GM21515 (cell line): ENCODE data around the gene EEF2KMT.
"Not testable (repeated sequence)": the region's sequence is repeated elsewhere in the genome, so short reads cannot be mapped to it uniquely, and the experiment has no call there.

Experiments
- ATAC-seq: cut with Tn5 transposase; IDR thresholded peaks from one replicate; pipeline ENCODE4 v1.9.1; 2021; ENCODE audit not compliant: unreplicated experiment

The EEF2KMT gene

GRCh38 chr16:5096437-5097060 is 1.0 kb downstream of the EEF2KMT start:
- not testable (repeated sequence) for ATAC-seq

GRCh38 chr16:5095145-5095830 is 2.3 kb downstream of the EEF2KMT start:
- not testable (repeated sequence) for ATAC-seq

- not testable (repeated sequence) for ATAC-seq
These were observed 3.8 kb downstream of the EEF2KMT start for GRCh38 chr16:5093746-5094145.

GRCh38 chr16:5093081-5093480 is 4.5 kb downstream of the EEF2KMT start:
- not testable (repeated sequence) for ATAC-seq

- ATAC-seq, result not testable (repeated sequence)
These were observed 7.0 kb downstream of the EEF2KMT start for GRCh38 chr16:5090592-5090991.

- not testable (repeated sequence) for ATAC-seq
These were observed 7.6 kb downstream of the EEF2KMT start for GRCh38 chr16:5089911-5090555.

GRCh38 chr16:5088936-5089335 is 8.7 kb downstream of the EEF2KMT start:
- ATAC-seq, result not testable (repeated sequence)

- ATAC-seq, result not testable (repeated sequence)
These were observed 9.4 kb downstream of the EEF2KMT start for GRCh38 chr16:5088086-5088790.

GRCh38 chr16:5085716-5086115 is 11.9 kb downstream of the EEF2KMT start:
- not testable (repeated sequence) for ATAC-seq

GRCh38 chr16:5084802-5085201 is 12.8 kb downstream of the EEF2KMT start:
- not testable (repeated sequence) for ATAC-seq

GRCh38 chr16:5084099-5084731 is 13.4 kb downstream of the EEF2KMT start:
- ATAC-seq, result not testable (repeated sequence)

- ATAC-seq, result not testable (repeated sequence)
These were observed 13.9 kb downstream of the EEF2KMT start for GRCh38 chr16:5083646-5084045.

- not testable (repeated sequence) for ATAC-seq
These were observed 16.6 kb downstream of the EEF2KMT start for GRCh38 chr16:5080996-5081395.

- ATAC-seq, result not testable (repeated sequence)
These were observed 17.1 kb downstream of the EEF2KMT start for GRCh38 chr16:5080461-5080860.

GRCh38 chr16:5078626-5079025 is 19.0 kb downstream of the EEF2KMT start:
- no peak for ATAC-seq

- no peak for ATAC-seq
These were observed 20.3 kb downstream of the EEF2KMT start for GRCh38 chr16:5077304-5077703.

GRCh38 chr16:5075637-5076036 is 22.0 kb downstream of the EEF2KMT start:
- no peak for ATAC-seq

- ATAC-seq, result not testable (repeated sequence)
These were observed 23.8 kb downstream of the EEF2KMT start for GRCh38 chr16:5073771-5074170.

GRCh38 chr16:5073279-5073629 is 24.3 kb downstream of the EEF2KMT start:
- no peak for ATAC-seq

GRCh38 chr16:5072334-5073278 is 25.0 kb downstream of the EEF2KMT start:
- no peak for ATAC-seq
